GM19468 (cell line): ENCODE data around the gene MPDZ.

Experiments used
- ATAC-seq: cut with Tn5 transposase; IDR thresholded peaks from one replicate; pipeline ENCODE4 v1.9.1; 2021; ENCODE audit warnings: mild to moderate bottlenecking, moderate library complexity, moderate number of reproducible peaks; ENCODE audit not compliant: unreplicated experiment; ENCODE audit errors: extremely low read depth

MPDZ gene

GRCh38 chr9:13142776-13143175, 136.7 kb downstream of the MPDZ start:
- ATAC-seq, result no peak

GRCh38 chr9:13141629-13142028, 137.9 kb downstream of the MPDZ start:
- no peak for ATAC-seq

GRCh38 chr9:13140843-13141592, 138.5 kb downstream of the MPDZ start:
- ATAC-seq, result no peak

- ATAC-seq, result no peak
Observed at GRCh38 chr9:13139641-13140171, 139.8 kb downstream of the MPDZ start.

DNA sequence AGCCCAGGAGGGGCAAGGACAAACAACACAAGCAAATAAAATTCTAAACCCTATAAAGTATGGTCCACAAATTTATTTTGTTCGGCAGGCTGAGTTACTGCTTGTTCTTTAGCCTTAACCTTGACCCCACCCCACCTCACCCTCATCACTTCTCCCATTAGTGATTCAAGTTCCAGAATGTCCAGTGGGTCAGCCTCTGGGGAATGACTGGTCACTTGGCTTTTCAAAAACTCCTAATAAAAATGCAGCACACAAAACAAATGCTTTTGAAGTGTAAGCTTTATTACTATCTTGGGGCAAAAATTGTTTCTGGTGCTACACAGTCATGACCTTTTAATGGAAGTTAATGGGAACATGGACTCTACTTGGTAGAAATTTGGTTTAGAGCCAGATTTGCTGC, 142.1 kb downstream of the MPDZ start:
- no peak for ATAC-seq

DNA sequence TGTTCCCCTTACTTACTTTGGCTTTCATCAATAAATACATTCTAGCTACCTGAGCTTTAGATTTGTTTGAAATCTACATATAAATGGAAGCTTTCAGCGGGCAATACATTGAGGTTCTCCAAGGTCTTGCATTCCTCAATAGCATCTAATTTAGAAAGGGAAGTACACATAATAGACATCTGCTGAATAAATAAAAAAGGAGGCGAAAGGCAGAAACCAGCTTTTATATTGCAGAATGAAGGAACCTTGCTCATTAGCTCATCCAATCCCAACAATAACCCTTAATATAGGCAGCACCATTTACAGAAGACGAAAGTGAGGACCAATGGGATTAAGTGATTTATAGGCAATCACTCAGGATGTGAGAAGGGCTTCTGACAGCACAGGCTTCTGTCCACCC, 147.5 kb downstream of the MPDZ start:
- no peak for ATAC-seq

DNA sequence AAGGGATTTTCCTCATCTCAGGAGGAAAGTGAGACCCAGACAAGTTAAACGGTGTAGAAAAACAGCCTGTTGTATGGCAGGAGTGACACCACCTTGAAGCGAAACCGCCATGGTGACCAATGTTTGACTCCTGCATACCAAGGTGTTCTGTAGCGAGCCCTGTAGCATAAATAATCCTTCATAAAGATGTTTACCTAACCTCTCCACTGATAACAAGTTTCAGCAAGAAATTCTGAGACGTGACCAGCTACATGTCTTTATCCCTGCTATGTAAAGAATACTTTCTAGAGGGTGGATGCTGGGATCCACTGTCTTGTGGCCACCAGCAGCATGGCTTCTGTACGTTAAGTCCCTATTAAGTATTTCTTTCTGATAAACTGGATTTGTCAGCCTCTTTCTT, 148.1 kb downstream of the MPDZ start:
- ATAC-seq, result no peak

GRCh38 chr9:13128266-13128860, 151.1 kb downstream of the MPDZ start:
- no peak for ATAC-seq

DNA sequence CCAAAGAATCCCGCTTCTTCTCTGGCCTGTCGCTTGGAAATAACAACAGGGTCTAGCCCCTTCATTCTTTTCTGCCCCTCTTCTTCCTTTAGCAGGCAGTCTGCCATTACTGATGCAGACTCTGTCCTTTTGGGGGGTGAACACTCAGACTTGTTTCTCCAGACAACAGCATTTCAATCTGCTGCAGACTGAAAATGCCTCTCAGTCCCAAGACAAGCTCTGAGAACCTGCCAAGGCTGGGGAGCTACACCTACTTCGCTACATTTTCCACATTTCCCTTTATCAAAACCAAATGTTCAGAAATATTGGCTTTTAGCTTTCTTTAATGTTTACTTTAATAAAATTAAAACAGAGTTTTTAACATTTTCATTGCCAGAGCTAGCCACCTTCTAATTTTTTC, 152.4 kb downstream of the MPDZ start:
- no peak for ATAC-seq

DNA sequence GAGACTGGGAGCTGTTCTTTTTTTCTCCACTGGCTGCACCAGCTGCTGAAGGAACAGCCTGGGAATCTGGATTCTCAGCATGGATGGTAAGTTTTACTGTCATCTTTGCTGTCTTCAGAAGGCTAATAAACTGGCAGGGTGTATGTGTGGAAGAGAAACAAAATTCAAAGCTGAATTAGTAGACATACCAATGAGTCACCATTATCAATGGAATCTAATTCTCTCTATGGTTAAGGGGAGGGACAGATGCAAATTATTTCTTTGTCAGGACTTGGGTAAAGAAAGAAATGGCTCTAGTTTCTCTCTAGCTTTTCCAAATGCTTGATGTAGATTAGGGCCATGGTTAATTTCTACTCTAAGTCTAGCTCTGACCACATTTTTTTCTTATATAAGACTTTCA, 154.2 kb downstream of the MPDZ start:
- no peak for ATAC-seq

- ATAC-seq, result no peak
Observed at GRCh38 chr9:13122756-13123369, 156.6 kb downstream of the MPDZ start.

GRCh38 chr9:13118313-13118712, 161.2 kb downstream of the MPDZ start:
- no peak for ATAC-seq

DNA sequence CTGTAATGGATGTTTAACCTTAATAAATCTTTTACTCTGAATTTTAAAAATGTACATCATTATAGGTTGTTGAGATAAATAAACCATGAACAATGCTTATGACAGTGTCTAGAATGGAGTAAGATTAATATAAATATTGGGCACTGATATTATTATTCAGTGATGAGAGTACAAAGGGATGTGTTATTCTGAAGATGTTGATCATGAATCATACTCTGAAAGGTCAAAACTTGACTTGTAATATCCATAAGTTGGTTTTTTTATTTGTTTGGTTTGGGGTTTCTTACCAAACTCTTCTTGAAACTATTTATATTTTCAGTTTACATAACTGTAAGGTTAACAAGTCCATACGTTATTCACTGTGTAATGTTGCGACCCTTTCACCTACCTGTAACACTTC, 163.2 kb downstream of the MPDZ start:
- ATAC-seq, result no peak

DNA sequence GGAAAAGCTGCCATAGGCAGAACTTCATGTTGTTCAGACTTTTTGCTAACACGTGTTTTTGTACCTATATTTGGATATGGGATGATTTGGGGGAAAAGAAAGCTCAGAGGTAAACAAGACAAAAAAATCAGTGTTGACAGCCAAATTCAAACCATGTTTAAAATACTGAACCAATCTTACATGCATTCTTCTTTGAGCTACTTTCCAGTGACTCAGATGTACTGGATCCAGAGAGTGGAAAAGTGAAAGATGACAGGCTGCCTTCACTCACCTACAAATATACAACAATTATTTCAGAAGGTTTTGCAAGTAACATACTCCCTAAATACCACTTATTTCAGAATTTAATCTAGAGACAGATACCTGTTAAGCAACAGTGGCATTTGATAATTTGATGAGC, 165.7 kb downstream of the MPDZ start:
- ATAC-seq, result no peak

- no peak for ATAC-seq
Observed at GRCh38 chr9:13113216-13113615, 166.3 kb downstream of the MPDZ start.

- ATAC-seq, result no peak
Observed at GRCh38 chr9:13111778-13112177, 167.7 kb downstream of the MPDZ start.

GRCh38 chr9:13110766-13111417, 168.6 kb downstream of the MPDZ start:
- ATAC-seq, result no peak

DNA sequence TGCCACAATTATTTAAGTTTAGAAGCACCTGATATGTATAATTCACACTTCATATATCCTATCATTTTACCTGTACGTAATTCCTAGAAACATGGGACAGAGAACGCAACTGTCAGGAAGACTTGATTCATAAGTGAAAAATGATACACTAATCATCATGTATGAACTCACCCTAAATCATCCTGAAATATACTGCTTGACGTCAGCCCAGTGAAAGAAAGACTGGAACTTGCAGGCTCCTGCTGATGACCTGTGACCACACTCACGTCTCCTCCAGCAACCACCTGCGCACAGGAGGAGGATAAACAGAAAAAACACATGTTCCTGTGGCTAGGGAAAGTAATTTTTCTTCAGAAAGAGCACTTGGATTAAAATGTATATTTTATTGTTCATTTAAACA, 169.7 kb downstream of the MPDZ start:
- no peak for ATAC-seq

DNA sequence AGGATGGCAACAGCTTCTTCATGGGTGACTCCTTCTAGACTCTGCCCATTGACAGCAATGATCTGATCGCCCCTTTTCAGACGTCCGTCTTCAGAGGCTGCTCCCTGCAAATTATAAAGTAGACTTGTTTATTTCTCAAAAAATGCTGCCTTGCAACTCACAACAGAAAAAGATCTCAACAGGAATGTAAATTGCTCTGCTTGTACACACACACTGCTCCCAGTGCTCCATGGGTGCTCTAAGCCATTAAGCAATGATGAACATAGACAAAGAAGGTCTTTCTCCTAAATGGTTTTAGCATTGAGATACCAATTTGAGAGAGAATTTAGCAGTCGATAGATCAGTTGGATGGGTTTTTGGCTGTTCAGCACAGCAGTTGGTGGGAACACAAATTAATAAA, 172.5 kb downstream of the MPDZ start:
- no peak for ATAC-seq

DNA sequence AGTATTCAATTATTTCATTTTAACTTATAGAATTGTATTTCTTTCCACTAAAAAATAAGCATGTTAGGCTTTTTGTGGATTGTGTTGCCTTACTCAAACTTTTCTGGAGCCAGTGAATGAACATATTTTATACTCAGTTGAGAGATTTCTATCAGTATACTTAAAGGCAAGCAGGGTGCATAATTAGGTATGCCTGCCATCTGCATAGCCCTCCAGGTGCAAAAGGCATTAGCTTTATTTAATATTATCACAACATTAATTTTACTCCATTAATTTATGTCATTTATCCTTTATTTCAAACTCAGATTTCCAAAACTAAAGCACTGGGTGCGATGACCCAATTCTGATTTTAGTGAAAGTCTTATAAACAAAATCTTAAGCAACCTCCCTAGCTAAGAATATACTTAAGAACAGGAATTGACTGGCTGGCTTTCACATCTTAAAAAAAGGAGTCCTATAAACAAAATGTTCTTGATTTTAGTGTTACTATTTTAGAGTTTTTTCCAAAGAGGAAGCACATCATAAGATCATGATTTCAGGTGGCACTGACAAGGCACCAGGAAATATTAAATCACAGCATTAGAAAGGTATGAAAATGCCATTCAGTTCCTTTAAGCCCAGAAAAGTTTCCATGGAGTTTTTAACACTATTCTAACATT, 178.4 kb downstream of the MPDZ start:
- no peak for ATAC-seq
